NCI-H1694 (cell line): ENCODE results near the gene AKTIP.
"Not testable (repeated sequence)": the region's sequence is repeated elsewhere in the genome, so short reads cannot be mapped to it uniquely, and the experiment has no call there.

Experiments used
- DNase-seq: peaks from one replicate; lab custom pipeline; 2025; lab: John Stamatoyannopoulos, UW

The AKTIP gene

GRCh38 chr16:53515259-53515658 is 12.2 kb upstream of the AKTIP start:
- no peak for DNase-seq

DNA sequence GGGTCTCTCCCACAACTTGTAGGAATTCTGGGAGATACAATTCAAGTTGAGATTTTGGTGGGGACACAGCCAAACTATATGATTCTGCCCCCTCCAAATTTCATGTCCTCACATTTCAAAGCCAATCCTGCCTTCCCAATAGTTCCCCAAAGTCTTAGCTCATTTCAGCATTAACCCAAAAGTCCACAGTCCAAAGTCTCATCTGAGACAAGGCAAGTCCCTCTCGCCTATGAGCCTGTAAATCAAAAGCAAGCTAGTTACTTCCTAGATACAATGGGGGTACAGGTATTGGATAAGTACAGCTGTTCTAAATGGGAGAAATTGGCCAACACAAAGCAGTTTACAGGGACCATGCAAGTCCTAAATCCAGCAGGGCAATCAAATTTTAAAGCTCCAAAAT is 9.8 kb upstream of the AKTIP start:
- not testable (repeated sequence) for DNase-seq

- no peak for DNase-seq
Measured at GRCh38 chr16:53511403-53512280, 8.6 kb upstream of the AKTIP start.

DNA sequence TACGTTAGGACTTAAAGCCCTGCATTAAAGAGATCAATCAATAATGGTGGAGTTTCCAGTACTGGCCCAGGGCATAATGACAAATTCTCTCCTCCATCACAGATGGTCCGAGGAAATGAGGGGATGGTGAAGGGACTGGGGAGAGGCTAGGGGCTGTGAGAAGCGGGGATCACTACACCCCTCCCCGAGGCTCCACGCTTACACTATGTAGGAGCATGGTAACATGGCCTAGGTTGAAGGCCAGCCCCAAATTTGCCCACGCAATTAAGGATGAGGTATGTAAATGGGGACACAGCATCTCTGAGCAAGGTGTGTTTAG is 8.0 kb upstream of the AKTIP start:
- DNase-seq: no peak

- DNase-seq: no peak
Measured at GRCh38 chr16:53510704-53511070, 7.7 kb upstream of the AKTIP start.

DNA sequence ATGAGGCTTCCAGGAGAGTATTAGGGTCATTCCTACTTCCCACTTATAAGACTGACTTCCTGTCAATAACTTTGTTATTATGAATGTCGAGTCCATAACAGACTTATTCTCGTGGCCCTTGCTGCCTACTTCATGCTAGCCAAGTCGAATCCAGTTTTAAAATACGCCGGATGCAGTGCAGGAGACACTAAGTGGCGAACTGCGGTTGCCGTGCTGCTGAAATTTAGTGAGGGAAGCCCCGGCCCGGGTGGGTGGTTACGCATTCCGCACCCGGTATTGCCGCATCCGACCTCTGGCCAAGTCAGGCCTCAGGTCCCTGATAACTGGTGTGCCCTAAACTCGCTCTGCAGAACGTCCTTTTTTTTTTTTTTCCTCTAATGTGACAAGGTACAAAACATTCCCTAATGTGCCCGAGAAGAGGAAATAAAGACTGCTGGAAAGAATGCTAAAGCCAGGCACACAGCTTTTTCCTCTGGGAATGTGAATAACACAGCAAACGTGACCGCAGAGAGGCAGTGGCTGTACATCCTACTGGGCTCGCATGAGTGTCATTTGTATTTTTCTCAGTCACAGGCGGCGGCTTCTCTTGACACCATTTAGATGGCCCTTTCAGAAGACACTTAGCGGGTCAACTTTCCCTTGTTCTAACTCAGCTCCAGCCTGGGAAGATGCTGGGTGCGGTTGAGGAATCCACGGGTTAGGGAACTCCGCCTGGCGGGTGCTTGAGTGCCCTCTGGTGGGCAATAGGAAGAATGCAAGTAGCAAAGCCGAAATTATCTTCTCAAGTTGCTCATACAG is 7.1 kb upstream of the AKTIP start:
- DNase-seq: peak; percentile 46

DNA sequence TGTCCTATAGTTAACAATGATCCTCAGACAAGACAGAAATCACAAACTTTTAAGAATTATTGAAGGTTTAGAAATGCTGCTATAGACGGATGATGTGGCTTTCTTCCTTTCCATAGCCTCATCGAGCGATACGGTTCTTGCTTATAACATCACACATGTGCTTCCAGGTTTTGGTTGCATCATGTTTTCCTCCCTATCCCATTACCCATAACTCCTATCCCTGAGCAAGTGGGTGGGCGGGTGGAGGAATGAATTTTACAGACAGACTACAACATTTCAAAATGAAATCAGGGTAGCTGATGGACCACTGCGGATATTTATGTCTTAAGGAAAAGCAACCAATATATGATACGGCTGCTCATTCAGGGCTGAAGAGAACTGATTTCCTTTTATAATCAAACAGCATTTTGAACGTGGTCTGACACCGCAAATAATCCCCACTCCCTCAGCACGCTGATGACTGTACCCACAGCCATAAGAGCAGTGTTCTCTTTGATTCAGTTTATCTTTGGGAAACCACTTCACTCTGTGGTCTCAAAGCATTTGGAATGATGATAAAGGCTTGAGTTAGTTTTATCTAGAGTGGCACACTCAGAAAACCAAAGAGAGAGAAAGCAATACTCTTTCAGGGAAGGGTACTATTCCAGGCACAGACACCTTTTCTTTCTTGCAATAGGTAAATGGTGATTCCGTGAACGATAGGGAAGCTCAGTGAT is 4.6 kb upstream of the AKTIP start:
- no peak for DNase-seq

GRCh38 chr16:53506254-53506653 is 3.2 kb upstream of the AKTIP start:
- no peak for DNase-seq

DNA sequence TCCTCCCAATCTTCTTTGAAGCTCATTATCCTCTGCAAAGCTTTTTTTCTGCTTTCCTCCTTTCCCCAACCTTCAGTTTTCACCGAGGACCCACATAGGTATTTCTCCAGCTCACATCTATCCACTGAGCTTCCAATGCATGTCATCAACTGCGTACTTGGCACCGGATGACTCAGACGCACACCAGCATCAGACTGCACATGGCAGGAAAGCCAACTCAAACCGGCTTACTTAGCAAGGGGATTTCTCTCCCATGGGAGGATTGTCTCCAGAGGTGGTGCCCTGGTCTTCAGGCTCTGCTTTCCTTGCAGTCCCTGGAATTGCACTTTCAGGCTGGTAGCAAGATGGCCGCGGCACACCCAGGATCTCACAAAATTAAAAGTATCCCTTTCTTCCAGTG is 1.7 kb upstream of the AKTIP start:
- no peak for DNase-seq

GRCh38 chr16:53503991-53504663 is 1.1 kb upstream of the AKTIP start:
- DNase-seq: no peak

GRCh38 chr16:53503270-53503923 is 388 bp upstream of the AKTIP start:
- DNase-seq: peak; percentile 98

DNA sequence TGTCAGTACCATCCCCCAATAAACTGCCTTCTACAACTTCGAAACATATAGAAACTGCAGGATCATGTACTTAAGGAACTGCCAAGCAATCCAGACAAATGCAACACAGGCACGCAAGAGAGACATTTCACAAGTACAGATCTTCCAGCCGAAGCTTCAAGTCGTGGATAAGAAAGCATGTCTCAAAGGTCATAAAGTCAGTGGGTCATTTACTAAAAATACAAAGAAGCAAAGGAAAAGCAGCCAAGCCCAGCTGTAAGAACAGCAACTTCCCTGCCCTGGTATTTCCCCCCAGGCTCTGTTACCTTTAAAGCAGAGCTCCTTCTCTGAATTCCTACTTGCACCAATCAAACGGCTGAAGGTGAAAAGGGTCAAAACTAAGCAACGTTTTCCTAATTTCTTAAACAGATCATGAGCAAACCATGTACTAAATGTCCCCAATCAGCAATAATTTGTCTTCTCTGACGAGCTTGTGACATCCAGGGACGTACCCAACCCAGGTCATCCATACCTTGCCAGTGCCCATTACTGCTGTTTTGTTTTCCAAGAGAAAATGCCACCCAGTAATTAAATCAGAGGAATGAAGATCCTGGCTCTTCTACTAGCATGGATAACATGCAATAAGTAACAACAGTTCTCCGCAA is 1.7 kb downstream of the AKTIP start:
- DNase-seq: no peak

DNA sequence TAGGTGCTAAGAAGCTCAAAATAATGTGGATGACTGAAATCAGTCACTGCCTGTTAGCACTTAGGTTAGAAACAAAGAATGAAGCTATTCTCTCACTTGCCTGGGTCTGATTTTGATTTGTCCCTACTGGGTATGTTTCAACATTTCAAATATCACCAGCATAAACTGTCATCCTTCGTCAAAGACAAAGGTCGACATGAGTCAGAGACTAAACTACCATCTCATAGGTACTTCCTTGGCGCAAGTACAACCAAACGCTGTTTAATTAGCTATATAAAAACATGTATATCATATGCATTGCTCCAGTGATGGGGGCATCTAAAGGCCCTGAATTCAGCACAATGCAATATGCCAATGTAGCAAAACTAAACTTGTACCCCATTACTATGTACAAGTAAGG is 4.0 kb downstream of the AKTIP start:
- DNase-seq: no peak

GRCh38 chr16:53495325-53495724 is 7.7 kb downstream of the AKTIP start:
- no peak for DNase-seq

- DNase-seq: no peak
Measured at GRCh38 chr16:53494636-53495035, 8.4 kb downstream of the AKTIP start.

- DNase-seq: no peak
Measured at GRCh38 chr16:53492503-53492902, 10.5 kb downstream of the AKTIP start.

- no peak for DNase-seq
Measured at GRCh38 chr16:53489755-53490154, 13.3 kb downstream of the AKTIP start.

DNA sequence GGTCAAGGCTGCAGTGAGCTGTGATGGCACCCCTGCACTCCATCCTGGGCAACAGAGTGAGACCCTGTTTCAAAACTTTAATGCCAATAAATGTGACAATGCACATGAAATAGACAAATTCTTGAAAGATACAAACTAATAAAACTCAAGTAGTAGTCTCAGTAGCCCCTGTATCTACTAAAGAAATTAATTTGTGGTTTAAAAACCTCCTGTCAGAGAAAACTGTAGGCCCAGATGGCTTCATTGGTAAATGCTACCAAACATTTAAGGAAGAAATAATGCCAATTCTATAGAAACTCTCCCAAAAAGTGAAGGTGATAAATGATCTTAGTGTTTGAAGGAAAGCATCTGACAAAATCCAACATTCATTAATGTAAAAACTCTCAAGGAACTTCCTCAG is 16.8 kb downstream of the AKTIP start:
- DNase-seq: no peak

- no peak for DNase-seq
Measured at GRCh38 chr16:53484542-53484941, 18.5 kb downstream of the AKTIP start.

GRCh38 chr16:53482123-53482522 is 20.9 kb downstream of the AKTIP start:
- DNase-seq: no peak

DNA sequence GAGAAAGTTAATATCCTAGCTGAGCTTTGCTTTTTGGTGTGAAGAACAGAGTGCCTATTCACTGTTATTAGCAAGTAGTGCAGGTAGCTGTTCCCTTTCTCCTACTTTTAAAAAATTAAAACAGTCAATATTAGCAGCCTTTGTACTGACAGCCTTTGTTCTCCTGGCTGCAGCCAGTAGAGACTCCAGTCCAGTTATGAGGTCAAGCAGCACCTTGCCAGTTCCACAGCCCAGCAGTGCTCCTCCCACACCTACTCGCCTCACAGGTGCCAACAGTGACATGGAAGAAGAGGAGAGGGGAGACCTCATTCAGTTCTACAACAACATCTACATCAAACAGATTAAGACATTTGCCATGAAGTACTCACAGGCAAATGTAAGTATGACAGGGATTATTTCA is 22.6 kb downstream of the AKTIP start:
- no peak for DNase-seq
